GM15510 (cell line): ENCODE results near the gene SLC19A1.

Experiments used
- POLR2A ChIP-seq: IDR thresholded peaks from 3 replicates; pipeline ENCODE4 v1.6.1; 2011; ENCODE audit warnings: borderline replicate concordance; ENCODE audit not compliant: insufficient read length; ENCODE audit errors: extremely low read depth

The SLC19A1 gene

DNA sequence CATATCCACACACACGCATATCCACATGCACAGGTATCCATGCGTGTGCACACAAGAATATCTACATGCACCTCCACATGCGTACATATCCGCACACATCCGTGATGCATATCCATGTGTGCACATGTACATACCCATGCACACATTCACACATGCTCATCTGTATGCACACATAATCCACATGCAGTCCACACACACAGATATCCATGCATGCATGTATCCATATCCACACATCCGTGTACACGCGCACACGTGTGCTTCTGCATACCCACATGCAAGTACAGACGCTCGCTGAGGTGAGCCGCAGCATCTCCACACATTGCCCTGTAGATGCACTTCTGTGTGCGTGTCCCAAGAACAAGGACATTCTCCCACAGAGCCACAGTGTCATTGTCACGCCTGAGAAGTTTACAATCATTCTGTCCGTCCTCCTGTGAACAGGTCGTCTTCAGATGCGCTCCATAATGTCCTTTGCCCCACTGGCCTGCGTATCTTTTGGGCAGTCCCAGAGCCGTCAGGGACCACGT is 93.9 kb downstream of the SLC19A1 start:
- TF ChIP-seq POLR2A = no peak
